Bone marrow (tissue), 2 donors: ENCODE data around the gene MYH11.
"Not testable (repeated sequence)": the region's sequence is repeated elsewhere in the genome, so short reads cannot be mapped to it uniquely, and the experiment has no call there.

Source experiments
- DNase-seq, 2 donors: peaks; one replicate each; lab custom pipeline; 2025; lab: John Stamatoyannopoulos, UW

Gene MYH11

DNA sequence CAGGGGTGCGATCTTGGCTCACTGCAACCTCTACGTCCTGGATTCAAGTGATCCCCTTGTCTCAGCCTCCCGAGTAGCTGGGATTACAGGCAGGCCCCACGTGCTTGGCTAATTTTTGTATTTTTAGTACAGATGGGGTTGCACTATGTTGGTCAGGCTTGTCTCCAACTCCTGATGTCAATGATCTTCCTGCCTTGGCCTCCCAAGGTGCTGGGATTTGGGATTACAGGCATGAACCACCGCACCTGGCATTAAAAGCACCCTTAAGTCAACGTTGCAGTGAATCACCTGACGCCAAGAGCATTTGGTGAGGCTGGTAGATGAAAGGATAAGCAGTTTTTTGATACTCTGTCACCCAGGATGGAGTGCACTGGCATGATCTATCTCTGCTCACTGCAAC is 147.8 kb downstream of the MYH11 start:
- DNase-seq = no peak

DNA sequence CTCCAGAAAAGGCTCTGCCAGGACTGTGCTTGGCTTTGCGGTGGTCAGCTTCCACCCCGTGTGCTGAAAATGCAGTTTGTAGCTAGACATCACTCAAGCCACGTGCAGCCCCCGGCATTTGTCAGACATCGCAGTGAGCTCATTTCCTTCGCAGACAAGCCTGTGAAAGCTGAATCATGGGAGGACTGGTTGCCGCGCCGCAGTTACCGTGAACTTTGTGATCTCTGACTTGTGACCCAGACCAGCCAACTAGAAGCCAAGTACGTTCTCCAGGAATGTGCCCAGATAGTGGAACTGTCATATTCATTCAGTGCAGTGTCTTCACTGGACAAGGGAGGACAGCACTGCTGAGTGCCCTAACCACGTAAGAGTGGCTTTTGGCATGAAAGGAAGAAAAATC is 148.7 kb downstream of the MYH11 start:
- DNase-seq = no peak

DNA sequence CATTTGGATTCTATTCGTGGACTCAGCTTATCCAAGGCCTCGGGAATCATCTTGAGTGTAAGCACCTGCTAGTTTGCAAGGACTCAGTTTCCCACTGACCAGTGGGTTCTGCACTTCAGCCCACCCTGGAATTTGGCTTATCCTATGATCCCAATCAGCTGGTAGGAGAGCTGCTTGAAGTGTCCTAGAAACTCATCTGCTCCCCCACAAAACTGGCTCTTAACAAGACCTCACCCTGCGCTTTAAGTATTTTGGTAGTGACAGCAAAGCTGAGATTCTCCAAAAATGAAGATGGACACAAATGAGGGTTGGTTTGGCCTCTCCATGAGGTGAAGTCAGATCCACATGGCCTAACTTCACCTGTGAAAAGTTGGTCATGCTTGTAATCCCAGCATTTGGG is 149.5 kb downstream of the MYH11 start:
- no peak for DNase-seq

DNA sequence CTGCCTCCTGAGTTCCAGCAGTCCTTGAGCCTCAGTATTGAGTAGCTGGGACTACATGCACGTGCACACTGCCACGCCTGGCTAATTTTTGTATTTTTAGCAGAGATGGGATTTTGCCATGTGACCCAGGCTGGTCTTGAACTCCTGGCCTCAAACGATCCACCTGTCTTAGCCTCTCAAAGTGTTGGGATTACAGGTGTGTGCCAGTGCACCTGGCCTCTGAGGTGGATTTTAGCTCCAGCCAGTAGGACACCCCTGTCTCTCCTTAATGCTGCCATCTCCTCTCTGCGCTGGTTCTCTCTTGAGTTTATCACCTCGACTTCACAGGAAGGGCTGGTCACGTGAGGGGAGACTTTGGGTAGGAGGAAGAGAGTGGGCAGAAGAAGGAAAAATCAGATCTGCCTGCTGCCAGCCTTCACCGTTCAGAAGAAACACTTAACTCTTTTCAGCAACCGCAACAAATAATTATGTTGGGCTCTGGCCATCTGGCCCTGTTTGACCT is 151.7 kb downstream of the MYH11 start:
- DNase-seq = no peak

DNA sequence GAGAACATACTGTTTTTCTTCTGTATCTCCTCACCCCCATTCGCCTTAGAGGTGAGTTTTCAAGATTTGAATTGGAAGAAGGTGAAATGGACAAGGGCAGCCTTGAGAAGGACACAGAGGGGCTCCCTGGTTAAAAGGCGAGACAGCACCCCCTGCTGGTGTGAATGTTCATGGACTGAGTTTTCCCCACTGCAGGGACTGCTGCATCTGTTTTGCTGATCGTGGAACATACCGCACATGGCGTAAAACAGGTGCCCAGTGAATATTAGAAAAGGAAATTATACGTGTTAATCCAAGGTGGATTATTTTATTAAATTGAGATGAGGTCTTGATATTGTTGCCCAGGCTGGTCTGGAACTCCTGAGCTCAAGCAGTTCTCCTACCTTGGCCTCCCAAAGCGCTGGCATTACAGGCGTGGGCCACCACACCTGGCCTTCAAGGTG is 152.3 kb downstream of the MYH11 start:
- peak; percentile 16 to 36 for DNase-seq

DNA sequence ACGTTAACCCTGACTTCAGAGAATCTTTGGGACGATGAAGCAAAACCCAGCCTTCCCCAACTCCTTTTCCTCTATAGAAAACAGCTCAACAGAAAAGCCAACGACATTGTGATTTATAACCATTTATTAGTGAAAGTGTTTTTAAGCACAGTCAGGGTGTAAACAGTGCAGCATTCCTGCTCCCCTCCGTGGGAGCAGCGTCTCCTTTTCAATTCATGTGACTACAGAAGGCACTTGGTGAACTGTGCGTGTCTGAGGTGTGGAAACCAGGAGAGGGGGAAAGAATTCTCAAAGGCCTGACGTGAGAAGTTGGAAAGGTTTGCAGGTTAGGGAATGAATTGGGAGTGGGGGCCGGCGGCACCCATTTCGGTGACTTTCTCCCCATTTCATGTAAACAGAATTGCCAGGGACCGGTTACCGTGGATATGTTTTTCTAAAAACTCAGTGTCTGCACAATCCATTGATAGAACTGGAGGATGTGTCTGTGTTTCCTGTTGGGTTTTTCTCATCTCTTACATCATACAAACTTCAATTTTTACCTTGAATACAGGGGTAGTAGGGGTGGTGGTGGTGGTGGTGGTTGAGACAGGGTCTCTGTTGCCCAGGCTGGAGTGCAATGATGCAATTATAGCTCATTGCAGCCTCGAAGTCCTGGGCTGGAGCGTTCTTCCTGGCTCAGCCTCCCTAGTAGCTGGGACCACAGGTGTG is 153.6 kb downstream of the MYH11 start:
- DNase-seq = no peak

DNA sequence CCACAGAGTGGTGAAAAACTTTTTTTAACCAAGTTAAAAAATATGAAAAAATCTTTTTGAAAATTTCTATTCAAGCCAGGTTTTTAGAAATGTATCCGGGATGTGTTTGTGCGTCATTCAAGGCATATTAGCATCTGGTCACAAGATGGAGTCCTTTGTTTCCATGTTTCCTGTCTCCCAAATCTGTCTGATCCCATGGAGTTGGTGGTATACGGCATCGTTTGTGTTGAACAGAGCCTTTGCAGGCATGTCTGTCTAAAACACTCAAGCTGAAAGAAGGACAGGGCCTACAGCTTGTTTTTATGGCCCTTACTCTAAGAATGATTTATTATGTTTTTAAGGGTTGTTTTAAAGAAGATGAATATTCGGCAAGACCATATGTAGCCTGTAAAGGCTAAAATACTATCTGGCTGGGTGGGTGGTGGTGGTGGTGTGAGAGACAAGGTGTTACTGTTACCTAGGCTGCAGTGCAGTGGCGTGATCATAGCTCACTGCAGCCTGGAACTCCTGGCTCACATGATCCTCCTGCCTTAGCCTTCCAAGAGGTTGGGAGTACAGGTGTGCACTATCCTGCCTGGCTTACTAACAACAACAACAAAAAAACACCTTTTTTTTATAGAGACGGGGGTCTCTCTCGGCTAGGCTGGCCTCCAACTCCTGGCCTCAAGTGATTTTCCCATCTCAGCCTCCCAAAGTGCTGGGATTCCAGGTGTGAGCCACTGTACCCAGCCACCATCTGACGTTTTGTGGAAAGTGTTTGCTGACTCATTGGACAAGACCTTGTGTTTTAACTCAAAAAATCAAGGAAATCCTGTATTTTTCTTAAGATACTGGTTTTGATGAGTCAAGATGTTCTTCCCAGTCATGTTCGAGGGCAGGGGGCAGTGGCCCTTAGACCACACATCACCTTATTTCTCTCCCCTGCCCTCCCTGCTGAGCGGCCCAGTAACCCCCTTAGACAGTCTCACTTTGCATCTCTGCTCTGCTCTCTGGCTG is 154.6 kb downstream of the MYH11 start:
- no peak for DNase-seq

DNA sequence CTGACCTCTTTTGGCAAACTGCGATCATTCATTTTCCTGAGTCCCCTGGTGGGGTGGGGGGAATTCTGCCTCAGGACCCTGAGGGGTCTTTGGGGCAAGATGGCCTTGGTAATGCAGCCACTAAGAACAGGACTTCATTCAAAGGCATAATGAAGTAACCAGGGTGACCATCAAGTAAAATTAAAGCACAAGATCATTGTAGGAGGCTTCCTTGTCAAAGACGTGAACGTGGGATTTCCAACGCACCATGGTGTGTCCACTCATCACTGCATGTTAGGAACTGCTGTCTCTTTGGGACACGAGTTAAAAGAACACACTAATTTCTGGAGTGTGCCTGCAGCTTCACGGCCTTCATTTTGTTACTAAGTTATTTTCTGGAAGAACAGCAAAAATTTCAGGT is 155.5 kb downstream of the MYH11 start:
- no peak for DNase-seq

DNA sequence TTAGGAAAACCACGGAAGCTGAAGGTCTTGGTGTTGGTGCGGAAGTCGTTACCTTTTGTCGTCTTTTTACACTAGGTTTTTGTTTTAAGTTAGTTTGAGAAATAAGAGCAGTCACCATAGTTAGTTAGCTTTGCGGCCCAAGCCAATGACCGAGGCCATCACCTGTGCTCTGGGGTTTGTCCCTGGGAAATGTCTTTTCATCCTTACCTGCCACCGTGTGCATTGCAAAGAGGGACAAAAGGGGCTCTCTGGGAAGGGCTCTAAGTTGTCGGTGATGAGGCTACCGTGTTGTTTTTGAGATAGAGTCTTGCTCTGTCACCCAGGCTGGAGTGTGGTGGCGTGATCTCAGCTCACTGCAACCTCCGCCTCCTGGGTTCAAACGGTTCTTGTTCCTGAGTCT is 157.0 kb downstream of the MYH11 start:
- DNase-seq = no peak

DNA sequence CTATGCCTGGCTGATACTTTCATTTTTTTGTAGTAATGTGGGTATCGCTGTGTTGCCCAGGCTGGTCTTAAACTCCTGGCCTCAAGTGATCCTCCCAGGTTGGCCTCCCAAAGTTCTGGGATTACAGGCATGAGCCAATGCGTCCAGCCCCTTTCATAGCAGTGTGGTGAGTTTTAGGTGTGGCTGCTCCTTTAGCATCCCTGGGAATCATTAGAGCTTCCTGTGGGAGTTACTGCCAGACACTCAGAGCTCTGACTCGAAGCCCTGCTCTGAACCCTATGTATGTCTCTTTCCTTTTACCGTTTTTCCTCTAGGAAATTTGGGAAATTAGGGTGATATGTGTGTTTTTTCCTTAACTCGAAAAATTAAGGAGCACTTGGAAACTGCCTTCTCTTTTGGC is 162.3 kb downstream of the MYH11 start:
- no peak for DNase-seq

DNA sequence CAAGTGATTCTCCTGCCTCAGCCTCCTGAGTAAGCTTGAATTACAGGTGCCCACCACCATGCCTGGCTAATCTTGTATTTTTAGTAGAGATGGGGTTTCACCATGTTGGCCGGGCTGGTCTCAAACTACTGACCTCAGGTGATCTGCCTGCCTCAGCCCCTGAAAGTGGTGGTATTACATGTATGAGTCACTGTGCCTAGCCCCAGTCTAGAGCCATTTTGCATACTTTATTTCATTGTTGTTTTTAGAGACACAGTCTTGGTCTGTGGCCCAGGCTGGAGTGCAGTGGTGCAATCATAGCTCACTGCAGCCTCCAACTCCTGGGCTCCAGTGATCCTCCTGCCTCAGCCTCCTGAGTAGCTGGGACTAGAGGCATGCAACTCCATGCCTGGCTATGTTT is 164.3 kb downstream of the MYH11 start:
- not testable (repeated sequence) for DNase-seq

DNA sequence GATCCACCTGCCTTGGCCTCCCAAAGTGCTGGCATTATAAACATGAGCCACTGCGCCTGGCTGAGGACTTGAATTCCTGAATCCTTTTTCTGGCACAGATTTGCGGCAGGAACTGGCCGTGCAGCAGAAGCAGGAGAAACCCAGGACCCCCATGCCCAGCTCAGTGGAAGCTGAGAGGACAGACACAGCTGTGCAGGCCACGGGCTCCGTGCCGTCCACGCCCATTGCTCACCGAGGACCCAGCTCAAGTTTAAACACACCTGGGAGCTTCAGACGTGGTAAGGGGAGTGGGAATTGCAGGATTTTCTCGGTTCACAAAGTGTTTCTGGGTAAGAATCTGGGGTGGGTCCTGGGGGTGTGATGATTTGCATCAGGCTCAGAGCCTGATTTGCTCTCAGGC is 165.8 kb downstream of the MYH11 start:
- DNase-seq = no peak

DNA sequence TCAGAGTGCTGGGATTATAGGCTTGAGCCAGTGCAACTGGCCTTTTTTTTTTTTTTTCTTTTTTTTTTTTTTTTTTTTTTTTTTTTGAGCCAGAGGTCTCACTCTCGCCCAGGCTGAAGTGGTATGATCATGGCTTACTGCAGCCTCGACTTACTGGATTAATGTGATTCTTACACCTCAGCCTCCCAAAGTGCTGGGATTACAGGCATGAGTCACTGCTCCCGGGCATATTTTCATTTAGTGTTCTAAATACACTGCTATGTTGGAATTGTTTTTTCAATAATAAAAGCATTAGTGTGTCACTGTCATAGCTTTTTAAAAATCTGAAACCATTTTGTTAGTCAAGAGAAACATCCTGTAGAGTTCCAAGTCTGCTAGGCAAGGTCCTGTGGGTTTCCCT is 166.5 kb downstream of the MYH11 start:
- DNase-seq = no peak

DNA sequence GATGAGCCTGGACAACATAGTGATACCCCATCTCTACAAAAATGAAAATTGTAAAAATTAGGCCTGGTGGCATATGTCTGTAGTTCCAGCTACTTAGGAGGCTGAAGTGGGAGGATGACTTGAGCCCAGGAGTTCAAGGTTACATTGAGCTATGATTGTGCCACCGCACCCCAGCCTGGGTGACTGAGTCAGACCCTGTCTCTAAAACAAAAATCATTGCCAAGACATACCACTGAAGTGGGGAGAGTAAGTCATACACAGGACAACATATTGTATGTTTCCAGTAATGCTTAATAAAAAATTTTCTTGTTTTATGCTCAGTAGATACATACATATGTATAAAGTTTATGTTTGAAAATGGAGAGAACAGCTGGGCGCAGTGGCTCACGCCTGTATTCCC is 167.5 kb downstream of the MYH11 start:
- no peak for DNase-seq

DNA sequence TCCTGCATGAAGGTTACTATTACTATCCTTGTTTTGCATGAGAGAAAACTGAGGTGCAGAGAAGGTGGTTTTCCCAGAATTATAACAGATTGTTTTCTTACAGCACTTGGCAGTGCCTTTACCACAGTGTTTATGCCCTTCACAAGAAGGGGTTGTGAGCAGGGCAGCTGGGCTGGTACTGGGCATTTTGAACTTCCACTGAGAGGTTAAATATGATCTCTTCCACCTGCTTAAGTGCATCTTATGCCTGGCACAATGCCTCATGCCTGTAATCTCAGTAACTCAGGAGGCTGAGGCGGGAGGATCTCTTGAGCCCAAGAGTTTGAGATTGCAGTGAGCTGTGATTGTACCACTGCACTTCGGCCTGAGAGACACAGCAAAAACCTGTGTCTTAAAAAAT is 170.5 kb downstream of the MYH11 start:
- DNase-seq = no peak

DNA sequence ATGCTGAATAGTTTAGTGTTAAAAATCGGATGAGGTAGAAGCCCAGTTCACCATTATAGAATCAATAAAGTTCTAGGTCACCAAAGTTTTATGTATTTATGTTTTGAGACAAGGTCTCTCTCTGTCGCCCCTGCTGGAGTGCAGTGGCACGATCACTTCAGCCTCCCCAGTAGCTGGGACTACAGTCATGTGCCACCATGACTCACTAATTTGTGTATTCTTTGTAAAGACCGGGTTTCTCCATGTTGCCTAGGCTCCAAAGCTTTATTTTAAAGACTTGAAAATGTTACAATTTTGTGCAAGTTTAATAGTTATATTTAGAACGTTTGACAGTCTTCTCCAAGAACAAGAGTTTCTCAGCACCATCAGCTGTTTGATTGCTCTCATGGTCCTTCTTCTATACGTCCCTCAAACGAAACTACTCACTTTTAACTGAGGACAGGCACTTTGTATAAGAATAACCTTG is 174.7 kb downstream of the MYH11 start:
- peak in 1 of 2 donors; percentile 68 for DNase-seq

DNA sequence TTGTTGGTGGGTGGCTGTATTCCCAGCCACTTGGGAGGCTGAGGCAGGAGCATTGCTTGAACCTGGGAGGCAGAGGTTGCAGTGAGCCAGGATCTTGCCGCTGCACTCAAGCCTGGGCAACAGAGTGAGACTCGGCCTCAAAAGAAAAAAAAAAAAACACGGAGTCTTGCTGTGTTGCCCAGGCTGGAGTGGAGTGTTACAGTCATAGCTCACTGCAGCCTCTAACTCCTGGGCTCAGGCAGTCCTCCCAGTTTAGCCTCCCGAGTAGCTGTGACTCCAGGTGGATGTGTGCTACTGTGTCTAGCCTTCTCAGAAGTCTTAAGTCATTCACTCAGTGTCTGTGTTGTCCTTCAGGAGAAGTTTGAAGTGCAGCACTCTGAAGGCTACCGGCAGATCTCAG is 179.4 kb downstream of the MYH11 start:
- DNase-seq = no peak

DNA sequence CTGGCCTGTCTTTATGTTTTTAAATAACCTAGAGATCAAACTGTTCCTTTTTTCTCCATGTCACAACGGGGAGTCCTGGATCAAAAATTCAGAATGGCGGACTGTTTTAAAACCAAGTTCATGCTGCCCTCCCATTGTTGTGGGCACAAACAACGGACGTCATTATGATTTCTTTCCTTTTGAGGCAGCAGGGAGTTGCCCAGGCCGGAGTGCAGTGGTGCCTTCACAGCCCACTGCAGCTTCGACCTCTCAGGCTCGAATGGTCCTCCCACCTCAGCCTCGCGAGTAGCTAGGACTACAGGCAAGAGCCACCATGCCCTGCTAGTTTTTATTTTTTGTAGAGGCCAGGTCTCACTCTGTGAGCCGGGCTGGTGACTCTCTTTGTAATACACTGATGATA is 180.3 kb downstream of the MYH11 start:
- DNase-seq = no peak

DNA sequence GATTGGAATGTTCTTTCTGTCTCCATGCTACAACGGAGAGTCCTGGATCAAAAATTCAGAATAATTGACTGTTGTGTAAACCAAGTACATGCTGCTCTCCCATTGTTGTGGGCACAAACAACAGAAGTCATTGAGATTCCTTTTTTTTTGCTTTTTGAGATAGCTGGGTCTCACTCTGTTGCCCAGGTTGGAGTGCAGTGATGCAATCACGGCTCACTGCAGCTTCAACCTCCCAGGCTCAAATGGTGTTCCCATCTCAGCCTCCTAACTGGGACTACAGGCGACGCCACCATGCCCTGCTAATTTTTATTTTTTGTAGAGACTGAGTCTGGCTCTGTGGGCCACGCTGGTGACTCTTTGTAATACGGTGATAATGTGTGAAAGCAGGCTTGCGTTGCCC is 182.3 kb downstream of the MYH11 start:
- DNase-seq = no peak

DNA sequence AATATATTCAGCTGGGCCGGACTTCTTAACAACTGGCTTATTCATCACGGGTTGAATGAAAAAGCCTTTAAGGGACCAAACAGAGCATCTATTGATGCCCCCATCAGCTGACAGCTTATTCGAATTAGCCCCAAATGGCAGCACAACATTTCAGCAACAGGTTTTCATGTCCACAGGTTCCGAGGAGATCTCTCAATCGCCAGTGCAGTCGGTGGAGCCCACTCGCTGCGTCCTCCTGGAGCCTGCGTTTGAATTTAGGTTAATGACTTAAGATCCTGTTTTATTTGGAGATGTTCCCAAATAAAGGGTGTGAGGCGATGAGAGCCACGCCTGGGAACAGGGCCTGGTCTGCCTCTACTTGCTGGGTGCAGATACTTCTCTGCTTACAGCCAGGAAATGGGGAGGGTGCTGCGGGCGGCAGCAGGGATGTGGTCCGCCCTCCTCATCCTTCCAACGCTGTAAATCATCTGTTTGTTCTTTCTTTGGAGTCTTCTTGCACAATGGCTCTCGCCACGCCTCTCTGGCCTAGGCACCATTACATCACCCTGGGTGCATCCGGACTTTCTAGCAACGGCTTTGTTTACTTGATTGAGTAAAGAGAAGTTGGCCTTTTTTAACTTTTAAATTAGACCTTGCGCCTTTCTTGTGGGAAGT is 184.2 kb downstream of the MYH11 start:
- peak; percentile 54 to 99 for DNase-seq

DNA sequence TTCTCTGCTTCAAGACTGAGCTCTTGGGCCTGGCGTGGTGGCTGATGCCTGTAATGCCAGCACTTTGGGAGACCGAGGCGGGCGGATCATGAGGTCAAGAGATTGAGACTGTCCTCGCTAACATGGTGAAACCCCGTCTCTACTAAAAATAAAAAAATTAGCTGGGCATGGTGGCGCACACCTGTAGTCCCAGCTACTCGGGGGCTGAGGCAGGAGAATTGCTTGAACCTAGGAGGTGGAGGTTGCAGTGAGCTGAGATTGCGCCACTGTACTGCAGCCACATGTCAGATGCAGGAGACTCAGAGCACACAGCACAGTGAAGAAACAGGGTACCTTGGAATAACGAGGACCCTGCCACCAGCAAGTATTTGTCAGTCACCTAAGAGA is 184.7 kb downstream of the MYH11 start:
- DNase-seq = not testable (repeated sequence)

DNA sequence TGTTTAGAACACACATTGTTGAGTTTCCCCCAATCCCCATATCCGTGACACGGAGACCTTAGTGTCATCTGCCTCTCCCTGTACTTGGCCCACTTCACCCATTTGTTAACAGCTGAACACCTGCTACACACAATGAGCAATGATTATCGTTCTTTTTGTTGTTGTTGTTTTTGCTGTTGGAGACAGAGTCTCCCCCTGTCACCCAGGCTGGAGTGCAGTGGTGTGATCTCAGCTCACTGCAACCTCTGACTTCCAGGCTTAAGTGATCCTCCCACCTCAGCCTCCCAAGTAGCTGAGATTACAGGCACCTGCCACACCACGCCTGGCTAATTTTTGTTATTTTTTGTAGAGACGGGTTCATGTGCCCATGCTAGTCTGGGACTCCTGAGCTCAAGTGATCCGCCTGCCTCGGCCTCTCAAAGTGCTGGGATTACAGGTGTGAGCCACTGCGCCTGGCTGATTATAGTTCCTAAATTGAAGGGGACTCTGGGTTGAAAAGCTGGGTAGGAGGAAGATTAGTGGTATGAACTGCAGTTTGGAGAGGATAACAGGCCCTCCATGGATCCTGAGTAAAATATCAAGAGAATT is 185.2 kb downstream of the MYH11 start:
- DNase-seq = no peak
